Stimulated activated CD8-positive, alpha-beta memory T cell treated with anti-CD3 and anti-CD28 coated beads, Interleukin-15, amount 100 ng/mL, for 24 hours (primary cell): ENCODE results near the gene FKBP8.

ENCODE experiments used
- DNase-seq: peaks from one replicate; pipeline ENCODE4 v3.0.0-alpha.2; 2020; ENCODE audit warnings: low read depth

FKBP8 gene

DNA sequence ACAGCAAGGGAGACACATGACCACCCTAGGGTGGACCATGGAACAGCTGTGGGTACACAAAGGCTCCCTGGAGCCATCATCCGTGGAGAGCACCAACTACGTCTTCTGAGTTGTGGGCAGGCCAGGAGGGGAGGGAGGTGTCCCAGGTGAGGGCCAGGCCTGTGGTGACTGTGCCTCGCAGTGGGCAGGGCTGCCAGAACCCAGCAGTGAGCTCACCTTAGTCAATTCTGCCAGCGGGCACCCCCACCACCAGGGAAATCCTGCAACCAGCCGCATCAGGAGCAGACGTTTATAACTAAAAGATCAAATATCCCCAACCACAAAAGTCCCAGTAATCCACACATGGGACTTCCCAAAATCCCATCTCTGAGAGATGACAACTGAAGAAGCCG, 41.1 kb downstream of the FKBP8 start:
- no peak for DNase-seq

DNA sequence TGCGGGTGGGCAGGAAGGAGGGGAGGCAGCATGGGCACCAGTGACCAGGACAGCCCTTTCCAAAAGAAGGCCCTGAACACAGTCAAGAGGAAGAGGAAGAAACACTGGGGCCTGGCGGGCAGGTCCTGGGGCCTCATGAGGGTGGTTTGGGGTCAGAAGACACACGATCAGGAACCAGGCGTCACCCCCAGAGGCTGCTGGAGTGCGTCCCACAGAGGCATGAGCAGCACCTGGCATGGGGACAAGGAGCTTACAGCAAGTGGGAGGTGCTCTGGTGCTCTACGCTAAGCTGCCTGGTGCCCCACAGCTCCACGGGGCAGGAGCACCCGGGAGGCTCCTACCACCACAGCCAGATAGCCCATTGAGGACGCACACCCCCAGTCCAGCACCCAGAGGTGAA, 41.5 kb downstream of the FKBP8 start:
- DNase-seq: no peak

DNA sequence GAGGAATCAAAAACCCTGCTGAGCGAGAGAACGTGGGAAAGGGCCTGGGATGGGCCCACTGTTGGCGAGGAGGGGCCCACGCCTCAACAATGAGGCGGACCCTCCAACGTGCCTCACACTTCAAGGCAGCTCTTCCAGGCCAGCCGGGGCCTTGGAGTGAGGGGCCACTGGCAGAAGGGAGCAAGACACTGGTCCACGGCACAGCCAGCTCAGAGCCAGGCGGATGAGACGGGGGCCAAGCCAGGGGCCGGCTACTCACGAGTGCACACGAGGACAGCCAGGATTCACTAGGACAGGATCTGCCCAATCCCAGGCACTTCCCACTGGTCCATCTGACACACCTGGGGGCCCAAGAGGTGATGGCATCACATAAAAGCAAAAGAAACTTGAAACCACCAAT, 42.0 kb downstream of the FKBP8 start:
- no peak for DNase-seq

DNA sequence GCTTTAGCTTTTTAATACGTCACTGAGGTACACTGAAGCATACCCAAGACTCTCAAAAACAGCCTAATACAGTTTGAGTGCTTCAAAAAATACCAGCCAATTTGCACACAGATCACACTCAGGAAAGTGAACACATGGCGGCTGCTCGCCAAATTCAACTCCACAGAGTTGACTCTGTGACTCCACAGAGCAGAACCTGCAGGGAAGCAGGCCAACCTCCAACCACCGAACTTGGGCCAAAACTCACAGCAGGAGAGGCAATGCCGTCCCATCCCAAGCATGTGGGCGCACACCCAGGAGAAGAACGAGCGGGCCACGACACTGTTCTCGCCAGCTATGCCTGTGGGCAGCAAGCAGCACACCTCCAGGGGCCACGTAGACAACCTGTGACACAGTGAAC, 42.6 kb downstream of the FKBP8 start:
- DNase-seq: no peak

DNA sequence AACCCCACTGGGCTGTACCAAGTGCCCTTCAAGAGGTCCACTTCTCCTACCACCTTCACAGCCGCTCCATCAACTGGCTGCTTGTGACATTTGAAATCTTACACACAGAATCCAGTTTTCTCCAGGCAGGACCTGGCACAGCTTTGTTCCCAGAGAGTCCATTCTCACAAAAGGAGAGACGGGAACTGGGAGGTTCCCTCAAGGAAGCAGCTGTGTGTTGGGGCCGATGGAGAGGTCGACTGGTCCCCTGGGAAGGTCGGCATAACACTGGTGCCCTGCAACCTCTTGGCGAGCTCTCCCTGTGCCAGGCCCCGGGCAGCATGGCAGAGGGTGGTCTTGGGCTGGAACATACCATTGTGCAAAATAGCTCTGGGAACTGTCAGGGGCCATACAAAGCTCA, 43.0 kb downstream of the FKBP8 start:
- no peak for DNase-seq

DNA sequence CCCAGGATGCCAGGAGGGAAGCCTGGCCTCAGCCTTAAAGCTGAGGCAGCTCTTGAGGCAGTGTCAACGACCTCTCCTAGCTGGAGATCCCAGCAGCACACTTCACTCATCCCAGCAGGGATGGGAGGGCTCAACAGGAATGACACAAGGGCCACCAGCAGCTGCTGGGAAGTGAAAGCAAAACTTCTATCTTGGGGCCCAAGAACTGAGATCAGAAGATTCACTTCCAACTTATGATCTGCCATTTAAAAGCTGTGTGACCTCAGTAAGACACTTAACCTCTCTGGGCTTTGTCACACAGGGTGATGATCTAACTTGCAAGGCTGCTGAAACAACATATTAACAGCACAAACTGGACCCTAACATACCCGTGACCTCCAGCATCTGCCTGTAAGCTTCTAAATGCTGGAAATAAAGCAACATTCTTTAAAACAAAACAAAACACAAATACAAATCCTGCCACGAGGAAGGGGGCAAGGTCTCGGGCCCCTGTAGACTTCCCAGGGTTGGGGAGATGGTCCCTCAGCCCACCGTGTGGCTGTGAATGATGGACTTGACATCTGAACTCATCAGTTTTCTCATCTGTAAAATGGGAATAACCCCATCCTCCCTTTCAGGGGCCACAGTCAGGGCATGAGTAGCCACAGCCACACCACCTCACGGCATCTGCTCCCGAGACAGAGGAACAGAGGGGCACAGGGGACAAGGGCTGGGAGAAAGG, 44.2 kb downstream of the FKBP8 start:
- DNase-seq: no peak

DNA sequence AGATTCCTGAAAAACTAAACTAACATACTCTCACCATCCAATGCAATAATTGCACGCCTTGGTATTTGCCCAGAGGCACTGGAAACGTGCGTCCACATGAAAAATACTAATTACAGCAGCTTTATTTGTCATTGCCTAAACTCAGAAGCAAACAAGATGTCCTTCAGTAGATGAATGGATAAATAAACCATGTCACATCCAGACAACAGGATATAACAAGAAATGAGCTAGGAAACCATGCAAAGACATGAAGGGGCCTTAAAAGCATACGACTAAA, 46.5 kb downstream of the FKBP8 start:
- DNase-seq: no peak

DNA sequence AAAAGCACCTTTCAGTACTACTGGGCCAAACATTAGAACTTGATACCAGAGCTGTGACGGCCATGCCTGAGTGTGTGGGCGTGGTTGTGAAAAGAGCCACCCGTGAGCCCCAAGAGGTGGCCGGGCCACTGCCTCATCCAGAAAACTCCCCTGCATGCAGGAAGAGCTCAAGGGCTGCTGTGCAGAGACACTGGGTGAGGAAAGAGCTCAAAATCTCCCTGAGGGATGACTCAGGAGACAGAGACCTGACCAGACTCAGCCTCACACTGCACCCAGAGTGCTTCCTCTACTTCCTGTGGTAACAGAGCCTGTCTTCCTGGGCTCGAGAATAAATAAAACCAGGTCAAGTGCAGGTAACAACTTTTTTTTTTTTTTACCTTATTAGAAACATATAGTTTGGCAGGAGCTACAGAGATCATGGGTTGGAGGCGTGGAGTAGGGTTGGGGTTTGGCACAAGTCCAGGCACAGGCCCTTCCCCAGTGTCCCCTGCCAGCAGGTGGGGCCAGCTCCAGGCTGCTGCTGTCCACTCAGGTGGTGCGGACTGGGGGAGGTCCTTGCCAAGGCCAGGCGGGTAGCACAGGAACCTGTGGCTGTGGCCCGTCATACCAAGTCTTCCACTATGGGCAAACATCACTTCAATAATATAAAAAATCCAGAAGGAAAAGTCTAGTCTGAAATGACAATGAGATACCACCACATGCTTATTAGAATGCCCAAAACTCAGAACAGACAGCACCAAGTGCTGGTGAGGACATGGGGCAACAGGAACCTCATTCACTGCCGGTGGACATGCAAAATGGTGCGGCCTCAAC, 47.0 kb downstream of the FKBP8 start:
- no peak for DNase-seq

DNA sequence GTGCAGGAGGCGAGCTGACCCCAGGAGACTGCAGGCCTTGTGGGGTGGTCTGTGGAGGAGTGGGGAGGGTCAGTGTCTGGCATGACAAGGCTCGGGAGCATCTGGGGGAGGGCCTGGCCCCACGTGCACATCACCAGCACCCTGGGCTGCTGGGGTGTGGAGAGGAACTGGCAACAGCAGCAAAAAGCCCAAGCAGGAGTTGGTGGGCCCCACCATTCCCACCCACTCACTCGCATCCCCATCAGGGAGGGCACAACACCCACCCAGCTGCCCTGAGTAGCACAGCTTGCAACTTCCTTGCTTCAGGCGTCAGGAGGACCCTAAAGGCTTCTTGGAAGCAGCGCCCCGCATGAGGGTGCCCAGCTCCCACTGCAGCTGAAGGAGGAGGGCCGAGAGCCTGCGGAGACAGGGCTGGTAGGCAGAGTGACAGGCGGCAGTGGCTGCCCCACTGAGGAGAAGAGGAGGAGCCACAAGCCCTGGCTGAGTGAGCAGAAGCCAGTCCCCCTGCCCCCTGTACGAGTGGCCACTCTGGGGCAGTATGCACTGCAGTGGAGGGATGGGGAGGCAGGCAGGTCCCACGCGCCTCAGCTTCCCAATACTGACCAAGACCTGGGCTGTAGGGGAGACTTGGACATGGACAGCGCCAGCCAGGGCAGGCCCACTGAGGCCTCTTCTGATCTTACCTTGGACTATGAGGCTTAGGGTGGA, 48.0 kb downstream of the FKBP8 start:
- no peak for DNase-seq

DNA sequence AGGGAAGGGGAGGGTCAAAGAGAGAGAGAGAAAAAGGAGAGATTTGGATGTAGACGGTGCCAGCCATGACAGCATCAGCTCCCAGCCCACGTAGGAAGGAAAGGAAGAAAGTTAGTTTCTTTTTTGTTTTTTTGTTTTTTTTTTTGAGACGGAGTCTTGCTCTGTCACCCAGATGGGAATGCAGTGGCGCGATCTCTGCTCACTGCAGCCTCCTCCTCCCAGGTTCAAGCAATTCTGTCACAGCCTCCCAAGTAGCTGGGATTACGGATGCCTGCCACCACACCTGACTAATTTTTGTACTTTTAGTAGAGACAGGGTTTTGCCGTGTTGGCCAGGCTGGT, 49.1 kb downstream of the FKBP8 start:
- no peak for DNase-seq

DNA sequence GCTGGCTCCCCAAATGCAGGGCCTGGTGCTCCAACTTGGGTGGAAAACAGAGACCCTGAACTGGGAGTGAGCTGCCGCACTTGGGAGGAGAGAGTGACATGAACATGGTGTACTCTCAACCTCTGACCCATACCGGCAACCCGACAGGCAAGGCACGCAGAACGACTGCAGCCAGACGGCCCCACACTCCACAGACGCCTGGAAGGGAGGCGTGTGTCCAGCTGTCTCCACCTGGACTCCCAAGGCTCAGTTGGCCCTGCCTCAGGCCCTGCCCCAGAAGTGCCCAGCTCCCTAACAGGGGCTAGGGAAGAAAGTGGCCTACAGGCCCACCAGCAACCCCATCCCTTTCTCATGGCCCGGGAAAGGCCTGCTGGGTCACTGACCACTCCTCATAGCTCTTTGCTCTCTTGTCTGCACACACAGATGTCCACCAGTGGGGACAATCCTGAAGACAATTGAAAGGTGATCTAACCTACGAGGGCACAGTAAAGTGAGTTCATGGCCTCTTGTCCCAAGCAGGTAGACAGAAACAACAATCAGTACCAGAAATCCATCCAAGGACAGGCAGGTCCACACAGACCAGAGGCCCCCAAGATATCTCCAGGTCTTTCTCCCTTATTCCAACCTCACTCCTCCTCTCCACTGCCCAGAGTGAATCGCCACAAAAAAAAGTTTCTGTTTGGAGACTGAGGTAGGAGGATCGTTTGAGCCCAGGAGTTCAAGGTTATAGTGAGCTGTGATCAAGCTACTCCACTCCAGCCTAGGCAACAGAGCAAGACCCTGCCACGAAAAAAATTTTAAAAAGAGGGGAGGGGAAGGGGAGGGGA, 49.7 kb downstream of the FKBP8 start:
- DNase-seq: no peak

DNA sequence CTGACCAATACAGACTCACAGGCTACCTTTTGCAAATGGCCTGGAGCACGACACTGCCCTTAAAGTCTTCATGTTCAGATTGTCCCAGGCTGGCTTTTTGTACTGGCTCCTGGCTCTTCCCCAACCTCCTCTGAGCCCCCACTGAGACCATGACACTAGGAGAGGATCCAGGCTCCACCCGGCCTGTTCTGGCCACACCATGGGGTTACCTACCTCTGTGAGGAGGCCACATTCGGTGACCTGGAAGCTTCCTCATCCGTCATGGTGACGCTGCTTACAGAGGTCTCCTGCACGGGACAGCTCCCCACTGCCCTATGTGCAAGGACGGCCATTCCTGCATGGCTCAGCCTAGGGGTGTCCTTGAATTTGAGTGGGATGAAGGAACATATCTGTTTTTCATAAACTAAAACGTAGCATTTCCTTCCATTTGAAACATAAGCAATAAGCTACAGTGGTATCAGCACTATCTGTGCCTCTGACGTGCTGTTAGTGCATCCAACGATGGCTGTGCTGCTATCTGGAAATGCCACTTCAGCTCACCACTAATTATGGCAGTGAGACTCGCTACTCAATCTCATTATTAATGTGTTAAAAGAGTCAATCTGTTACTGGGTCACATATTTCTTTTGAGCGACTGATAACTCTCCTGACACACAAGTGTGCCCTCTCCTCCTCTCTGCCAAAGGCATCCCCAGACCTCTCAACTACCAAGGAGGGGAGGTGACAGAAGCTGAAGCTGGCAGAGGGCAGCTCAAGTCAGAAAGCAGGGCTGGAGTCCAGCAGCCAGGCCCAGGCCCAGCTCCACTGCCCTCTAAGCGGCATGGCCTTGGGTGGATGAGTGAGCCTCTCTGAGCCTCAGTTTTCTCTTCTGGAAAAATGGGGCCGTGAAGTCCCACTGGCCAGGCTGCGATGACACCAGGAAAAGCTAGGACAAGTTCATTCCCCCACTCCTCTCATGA, 51.1 kb downstream of the FKBP8 start:
- DNase-seq: no peak

DNA sequence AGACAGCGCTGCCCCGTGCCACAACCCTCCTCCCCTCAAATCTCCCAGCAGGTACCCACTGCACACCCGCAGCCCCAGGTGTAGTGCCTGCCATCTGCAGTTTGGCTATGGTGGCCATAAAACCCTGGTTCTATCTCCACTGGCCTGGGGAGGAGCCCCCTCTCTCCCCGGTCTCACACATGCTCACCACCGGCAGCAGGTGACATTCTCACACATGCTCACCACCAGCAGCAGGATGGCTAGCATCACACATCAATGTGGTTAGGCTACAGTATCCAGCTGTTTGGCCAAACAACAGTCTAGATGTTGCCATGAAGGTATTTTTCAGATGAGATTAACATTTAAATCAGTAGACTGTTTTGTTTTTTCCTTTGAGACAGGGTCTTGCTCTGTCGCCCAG, 52.6 kb downstream of the FKBP8 start:
- DNase-seq: no peak

DNA sequence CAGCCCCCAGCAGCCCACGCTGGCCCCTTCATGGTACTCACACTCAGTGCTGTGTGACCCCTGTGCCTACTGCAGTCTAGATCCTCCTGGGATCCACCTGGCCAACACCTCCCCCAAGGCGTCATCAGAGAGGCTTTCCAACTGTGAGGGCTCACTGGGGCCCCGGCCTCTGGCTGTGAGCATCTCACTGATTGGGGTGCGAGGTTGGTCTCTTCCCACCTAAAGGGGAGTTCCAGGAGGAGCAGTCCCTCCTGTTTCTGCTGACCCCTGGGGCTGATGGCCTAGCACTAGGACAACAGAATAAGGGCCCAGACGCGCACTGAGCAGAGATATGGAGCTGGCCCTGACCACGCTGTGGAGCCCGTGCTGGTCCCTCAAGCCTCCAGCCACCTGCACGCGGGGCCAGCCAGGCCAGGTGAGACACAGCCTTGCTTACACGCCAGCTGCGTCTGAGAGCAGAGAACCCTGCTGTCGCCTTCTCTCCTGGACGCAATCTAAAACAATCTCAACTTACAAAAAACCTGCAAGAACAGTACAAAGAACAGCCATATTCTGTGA, 53.7 kb downstream of the FKBP8 start:
- no peak for DNase-seq

DNA sequence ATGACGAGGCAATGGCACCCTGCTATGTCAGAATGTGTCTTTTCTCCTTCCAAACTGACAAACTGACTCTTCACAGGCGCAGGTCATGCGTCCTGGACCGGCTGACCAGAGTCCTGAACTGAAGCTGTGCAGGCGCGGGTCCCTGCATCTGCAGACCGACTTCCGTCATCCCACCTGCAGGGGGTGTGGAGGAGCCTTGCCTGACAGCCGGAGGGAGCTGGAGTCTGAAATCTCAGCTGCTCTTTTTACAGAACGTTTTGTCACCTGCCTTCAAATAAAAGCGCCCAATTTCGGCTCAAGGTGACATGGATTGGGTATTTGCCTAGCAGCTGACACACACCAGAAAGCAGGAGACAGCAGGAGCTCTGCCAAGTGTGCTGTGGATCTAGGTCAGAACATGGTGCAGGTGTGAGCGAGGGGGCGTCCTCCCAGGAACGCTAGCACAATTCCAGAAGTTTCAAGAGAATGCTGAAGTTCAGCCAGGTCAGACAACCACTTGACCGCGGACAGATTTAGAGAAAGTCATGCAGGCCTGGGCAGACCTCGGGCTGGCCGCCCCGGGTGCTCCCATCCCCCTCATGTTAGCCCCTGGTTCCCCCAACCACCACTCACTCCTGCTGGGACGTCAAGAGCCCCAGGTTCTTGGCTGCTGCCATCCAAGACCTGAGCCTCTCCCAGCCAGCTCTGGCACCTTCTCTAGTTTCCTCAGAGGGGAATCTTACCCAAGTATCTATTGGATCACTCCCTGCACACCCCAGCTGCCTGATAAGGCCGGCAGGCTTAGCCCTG, 54.3 kb downstream of the FKBP8 start:
- no peak for DNase-seq

DNA sequence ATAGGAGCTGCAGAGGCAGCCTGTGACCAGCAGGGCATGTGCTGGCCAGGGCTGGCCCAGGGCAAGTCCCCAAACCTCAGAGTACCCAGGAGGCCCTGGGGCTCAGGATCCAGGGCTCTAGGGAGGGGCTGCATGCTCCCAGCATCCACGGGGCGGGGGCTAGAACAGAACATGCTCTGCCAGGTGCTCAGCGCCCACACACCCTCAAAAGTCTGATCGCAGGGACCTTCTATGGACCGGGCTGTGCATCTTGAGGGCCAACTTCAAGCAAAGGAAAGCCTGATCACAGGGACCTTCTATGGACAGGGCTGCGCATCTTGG, 55.0 kb downstream of the FKBP8 start:
- DNase-seq: no peak

DNA sequence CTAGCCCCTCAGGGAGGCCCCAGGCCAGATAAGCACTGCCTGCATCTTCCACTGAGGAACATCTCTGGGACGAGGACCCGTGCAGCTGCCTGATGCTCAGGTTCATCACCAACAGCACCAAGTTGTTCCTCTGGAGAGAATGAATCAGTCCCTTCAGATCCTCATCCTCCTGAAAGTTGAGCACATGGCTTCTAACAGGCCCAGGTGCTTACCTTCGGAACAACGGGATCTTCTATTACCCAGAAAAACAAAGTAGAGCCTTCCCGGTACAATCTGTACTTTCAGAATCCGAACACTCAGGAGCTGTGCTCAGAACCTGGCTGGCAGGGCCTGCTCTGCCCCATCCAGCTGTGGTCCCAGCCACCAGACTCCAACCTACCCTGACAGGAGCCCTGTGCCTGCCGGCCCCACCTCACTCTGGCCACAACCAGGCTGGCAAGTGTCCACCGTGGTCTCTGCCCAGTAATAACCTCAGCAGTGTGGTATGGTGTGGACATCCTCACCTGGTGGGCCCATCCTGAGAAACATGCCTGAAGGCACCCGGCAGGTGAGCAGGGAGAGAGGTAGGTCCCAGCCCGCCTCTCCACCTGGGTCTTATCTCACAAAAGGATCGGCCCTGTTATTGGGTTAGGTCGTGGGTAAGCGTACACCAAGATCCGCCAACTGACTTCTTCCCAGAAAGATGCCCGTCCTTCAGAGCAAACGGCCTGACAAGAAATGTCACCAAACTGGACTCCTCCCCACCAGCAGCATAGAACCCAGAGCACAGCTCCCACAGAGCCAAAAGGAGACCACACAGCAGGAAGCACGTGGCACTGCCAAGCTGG, 55.6 kb downstream of the FKBP8 start:
- DNase-seq: no peak

DNA sequence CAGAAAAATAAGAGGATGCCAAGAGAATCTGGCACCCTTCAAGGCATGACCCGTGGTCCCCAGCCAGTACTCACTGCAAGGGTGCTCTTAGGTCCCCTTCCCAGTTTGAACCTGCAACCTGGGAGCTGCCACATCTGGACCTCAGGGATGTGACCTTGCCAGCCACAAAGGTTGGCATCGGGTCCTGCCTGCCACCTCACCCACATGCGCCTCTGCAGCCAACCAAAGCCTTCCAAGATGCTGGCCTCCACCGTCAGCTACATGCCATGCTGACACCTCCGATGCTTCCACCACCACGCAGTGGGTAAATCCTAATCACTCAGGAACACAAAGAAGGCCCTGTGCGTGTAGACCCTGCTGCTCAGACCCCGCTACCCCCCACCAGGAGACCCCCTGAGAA, 56.6 kb downstream of the FKBP8 start:
- no peak for DNase-seq

DNA sequence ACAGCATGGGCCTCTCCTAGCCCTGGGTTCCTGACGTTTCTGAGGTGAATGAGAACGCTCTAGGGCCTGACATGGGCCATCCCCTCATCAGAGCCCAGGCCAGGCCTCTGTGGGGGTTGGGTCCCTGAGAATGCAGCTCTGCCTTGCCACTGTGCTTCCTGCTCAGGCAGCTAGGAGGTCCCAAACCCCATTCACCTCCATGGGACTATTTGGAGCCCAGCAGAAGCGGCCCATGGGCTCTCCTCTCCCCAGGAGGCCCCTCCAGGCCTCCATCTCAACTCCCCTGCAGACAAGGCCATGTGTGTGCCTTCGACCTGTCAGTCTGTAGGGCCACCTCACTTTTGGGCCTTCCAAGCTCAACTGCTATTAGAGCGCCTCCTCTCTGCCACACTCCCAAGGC, 58.4 kb downstream of the FKBP8 start:
- DNase-seq: no peak
